SJSA1 (cell line): ENCODE results near the gene HECTD1. TPM values are rescaled to one million over a fixed set of nuclear protein-coding genes. Genes with fewer than 3 reads are reported as not detected.

Source experiments
- total RNA-seq: library from RNA; depleted of rRNA; stranded (reverse); fragments of >200 nt; shearing (Covaris generic); gene quantifications from 2 replicates; pipeline ENCODE4 v1.2.3, GENCODE V29; 2014; rRNA removed

Gene HECTD1
- total RNA-seq, 1 experiment from 2014 or later, result 140 TPM

Other genes with a start within 250 kb of the HECTD1 start
- 1.4 and 9.3 TPM in 2 replicates for gene AP4S1, start 182.1 kb downstream of the HECTD1 start, total RNA-seq
- 26.8 and 52.2 TPM in 2 replicates for gene STRN3, start 181.4 kb downstream of the HECTD1 start, total RNA-seq
- 23.4 and 24.5 TPM in 2 replicates for gene HEATR5A, start 212.8 kb upstream of the HECTD1 start, total RNA-seq
- 30.4 and 48.7 TPM in 2 replicates for gene DTD2, start 249.7 kb upstream of the HECTD1 start, total RNA-seq